Keratinocyte (primary cell): ENCODE data around the gene CNTNAP1.

Source experiments
- CTCF ChIP-seq, 3 experiments: IDR thresholded peaks in 1 of 3; conservative IDR thresholded peaks in 1 of 3; optimal IDR thresholded peaks in 1 of 3; 2 replicates in 2 of 3; 3 replicates in 1 of 3; pipeline versions ENCODE3 to v1.5.1; 2011; ENCODE audit warnings: low read length in 3 of 3, mild to moderate bottlenecking in 3 of 3, moderate library complexity in 2 of 3, control low read depth in 1 of 3, inconsistent platforms in 1 of 3; ENCODE audit not compliant: insufficient read depth in 2 of 3; ENCODE audit errors: extremely low read depth in 1 of 3
- EZH2 ChIP-seq: IDR thresholded peaks from one replicate; pipeline ENCODE4 v1.6.1; 2012; ENCODE audit warnings: inconsistent platforms, mild to moderate bottlenecking, low read length, moderate library complexity

GRCh38 chr17:42686520-42687128, 4.3 kb downstream of the CNTNAP1 start:
- TF ChIP-seq CTCF (optimal IDR thresholded peaks at IDR 0.05 in 1 of 3, IDR thresholded peaks at IDR 0.05 in 1 of 3, conservative IDR thresholded peaks at IDR 0.05 in 1 of 3; ENCODE audit: extremely low read depth in 1 of 3, insufficient read depth in 2 of 3, low read length in 3 of 3) (no peak), EZH2 (no peak)
